LNCaP clone FGC (cell line): ENCODE measurements around the gene RTN4IP1.

ENCODE experiments used
- DNase-seq: peaks from one replicate; pipeline ENCODE4 v3.0.0-alpha.2; 2011; ENCODE audit warnings: low read depth
- H3K4me3 ChIP-seq: 2 replicates; pipeline ENCODE4 v1.5.1; 2011; ENCODE audit warnings: mild to moderate bottlenecking, low read depth, low read length, control low read depth
- CTCF ChIP-seq: IDR thresholded peaks from 2 replicates; pipeline ENCODE4 v1.5.1; 2012; ENCODE audit warnings: mild to moderate bottlenecking; ENCODE audit not compliant: control insufficient read depth, insufficient read depth; ENCODE audit errors: extremely low read depth

RTN4IP1 gene

GRCh38 chr6:106629103-106629858 is at the start of gene RTN4IP1, which contains the start of gene QRSL1:
TSS of gene RTN4IP1 (minus strand) at chr6:106629498. CDS start at chr6:106629021, 477 bp downstream.
TSS of gene QRSL1 (plus strand) at chr6:106629578. CDS start at chr6:106629682, 104 bp downstream.
- TF ChIP-seq CTCF = no peak
- H3K4me3 ChIP-seq = peak within 1 kb of the TSS; percentile 78
- peak; percentile 84 for DNase-seq

GRCh38 chr6:106677282-106677681 is 48.0 kb upstream of the RTN4IP1 start:
- no peak for TF ChIP-seq CTCF
- no peak for DNase-seq
- no peak overlapping the region for H3K4me3 ChIP-seq

GRCh38 chr6:106674541-106675229 is 45.4 kb upstream of the RTN4IP1 start:
- H3K4me3 ChIP-seq = no peak overlapping the region
- DNase-seq = no peak
- no peak for TF ChIP-seq CTCF

- no peak for TF ChIP-seq CTCF
Measured at GRCh38 chr6:106671651-106672050, 42.4 kb upstream of the RTN4IP1 start.

GRCh38 chr6:106670236-106670635 is 40.9 kb upstream of the RTN4IP1 start:
- no peak for DNase-seq
- no peak for TF ChIP-seq CTCF
- H3K4me3 ChIP-seq = no peak overlapping the region

More at GRCh38 chr6:106671651-106672050, 42.4 kb upstream of the RTN4IP1 start:
- no peak for DNase-seq
- no peak overlapping the region for H3K4me3 ChIP-seq

GRCh38 chr6:106667022-106667402 is 37.7 kb upstream of the RTN4IP1 start:
- DNase-seq = no peak
- no peak for TF ChIP-seq CTCF
- no peak overlapping the region for H3K4me3 ChIP-seq
